Activated T-cell treated with anti-CD3 and anti-CD28 coated beads for 4 hours (primary cell): ENCODE results near the gene KLF11.
A peak's percentile ranks its signal among the peaks of the same experiment; 100 is the strongest.

ENCODE experiments used
- DNase-seq: peaks from one replicate; pipeline ENCODE4 v3.0.0-alpha.2; 2020

The KLF11 gene

GRCh38 chr2:10043256-10043905 lies at the start of gene KLF11:
Gene KLF11 (plus strand): TSS chr2:10043550. CDS start chr2:10043717, 167 bp downstream.
- peak; percentile 77 for DNase-seq

- no peak for DNase-seq
Measured at GRCh38 chr2:9994462-9994861, 48.9 kb upstream of the KLF11 start.

- no peak for DNase-seq
Measured at GRCh38 chr2:9995059-9995458, 48.3 kb upstream of the KLF11 start.

GRCh38 chr2:9996321-9996720 lies 47.0 kb upstream of the KLF11 start:
- DNase-seq = no peak

GRCh38 chr2:9997936-9998335 lies 45.4 kb upstream of the KLF11 start:
- DNase-seq = no peak

GRCh38 chr2:9998916-9999654 lies 44.3 kb upstream of the KLF11 start:
- no peak for DNase-seq

- DNase-seq = no peak
Measured at GRCh38 chr2:9999693-10000092, 43.7 kb upstream of the KLF11 start.

DNA sequence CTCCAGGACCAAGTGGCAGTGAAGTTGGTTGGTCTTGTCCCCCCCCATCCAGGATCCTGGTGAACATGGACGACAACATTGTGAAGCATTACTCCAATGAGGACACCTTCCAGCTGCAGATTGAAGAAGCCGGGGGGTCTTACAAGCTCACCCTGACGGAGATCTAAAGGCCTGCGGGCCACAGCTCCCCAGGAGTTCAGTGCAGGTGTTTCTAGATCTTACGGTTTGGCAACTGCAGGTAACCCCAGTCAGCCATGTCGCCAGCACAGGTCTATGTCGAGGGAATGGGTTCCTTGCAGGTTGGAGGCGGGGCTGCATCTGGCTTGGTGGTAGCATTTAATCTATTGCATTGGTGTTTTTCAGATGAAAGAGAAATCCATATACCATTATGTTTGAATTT lies 42.8 kb upstream of the KLF11 start:
- no peak for DNase-seq

DNA sequence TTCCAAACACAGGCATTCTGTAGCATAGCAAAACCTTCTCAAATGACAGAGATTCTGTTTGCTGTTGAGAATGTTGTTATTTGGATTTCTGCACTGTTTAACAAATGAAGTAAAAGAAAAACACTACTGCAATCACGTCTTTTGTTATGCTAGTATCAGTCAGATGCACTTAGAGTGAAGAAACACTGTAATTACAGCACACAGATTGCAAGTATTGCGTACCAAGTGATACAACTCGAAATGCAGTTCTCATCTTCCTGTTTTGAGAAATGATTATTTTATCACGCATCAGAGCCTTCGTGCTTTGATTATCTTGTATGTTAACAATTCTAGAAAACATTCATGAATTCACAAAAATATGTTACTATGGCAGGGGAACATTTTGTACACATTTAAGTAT lies 41.8 kb upstream of the KLF11 start:
- no peak for DNase-seq

GRCh38 chr2:10002109-10002508 lies 41.2 kb upstream of the KLF11 start:
- DNase-seq = no peak

DNA sequence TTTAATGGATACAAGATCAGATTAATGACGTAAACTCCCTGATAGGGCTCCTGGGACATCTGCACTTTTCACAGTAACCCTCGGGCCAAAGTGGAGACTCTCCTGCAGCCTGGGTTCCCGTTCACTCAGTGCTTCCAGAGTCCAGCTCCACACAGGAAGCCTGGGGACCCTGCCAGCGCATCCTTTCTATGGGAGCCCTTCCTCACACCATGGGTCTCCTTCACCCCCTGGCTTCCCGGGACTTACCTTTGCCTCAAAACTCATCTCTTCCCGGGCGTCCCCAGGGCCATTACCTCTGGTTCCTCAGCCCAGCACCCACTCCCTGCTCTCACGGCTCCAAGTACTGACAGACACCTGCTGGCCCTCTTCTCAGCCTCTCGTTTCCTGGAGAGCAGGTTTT lies 40.7 kb upstream of the KLF11 start:
- no peak for DNase-seq

DNA sequence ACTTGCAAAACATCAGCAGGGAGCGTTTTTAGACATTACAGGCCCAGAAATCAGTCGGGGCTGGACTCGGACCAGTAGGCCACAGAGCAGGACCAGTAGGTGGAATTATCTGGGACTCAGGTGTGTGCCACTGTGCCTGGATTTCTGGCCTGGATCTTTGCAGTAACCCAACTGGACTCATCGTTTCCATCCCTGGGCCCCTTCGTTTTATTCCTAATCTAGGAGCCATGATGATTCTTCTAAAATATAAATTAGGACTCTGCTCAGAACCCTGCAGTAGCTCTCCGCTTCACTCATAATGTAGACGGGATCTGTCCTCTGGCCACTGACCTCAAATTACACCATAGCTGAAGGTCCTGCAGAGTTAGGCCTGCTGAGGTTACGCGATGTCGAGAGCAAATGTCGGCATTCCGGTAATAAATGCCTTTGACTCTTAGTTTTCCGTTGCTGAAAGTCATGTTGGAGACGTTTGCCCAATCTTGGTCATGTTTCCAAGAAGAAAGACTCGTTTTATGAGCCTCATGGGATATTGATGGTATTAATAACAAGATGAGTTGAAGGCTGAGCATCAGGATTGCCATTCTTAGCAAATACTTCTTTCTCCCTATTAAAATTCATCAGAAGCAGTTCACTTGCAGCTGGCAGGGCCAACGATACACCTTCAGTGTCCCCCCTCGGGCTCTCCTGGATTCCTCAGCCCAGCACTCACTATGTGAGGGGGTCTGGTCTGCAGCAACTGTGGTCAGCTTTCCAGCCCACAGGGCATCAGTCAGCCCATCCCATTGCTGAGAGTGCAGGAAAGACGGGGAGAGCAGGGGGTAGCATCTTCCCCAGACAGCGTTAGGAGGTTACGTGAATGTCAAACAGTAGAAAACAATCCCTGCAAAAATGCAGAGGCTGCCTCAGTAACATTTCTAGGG lies 39.9 kb upstream of the KLF11 start:
- DNase-seq = no peak

DNA sequence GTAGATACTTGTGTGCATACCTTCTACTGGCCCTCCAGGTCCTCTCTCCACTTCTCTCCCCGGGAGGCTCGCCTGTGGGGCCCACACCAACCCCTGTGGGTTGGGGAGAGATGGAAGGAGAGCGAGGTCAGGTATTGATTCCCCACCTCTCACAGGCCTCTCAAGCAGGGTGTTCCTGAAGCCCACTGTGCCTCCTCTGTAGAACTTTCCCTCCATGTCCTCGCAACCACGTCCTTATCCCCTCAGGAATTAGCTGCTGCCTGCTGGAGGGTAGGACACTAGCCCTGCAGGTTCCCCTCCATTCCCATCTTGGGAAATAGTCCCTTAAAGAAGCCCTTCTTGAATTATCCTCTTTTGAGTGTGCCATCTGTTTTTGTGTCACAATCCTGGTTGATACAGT lies 38.9 kb upstream of the KLF11 start:
- no peak for DNase-seq

DNA sequence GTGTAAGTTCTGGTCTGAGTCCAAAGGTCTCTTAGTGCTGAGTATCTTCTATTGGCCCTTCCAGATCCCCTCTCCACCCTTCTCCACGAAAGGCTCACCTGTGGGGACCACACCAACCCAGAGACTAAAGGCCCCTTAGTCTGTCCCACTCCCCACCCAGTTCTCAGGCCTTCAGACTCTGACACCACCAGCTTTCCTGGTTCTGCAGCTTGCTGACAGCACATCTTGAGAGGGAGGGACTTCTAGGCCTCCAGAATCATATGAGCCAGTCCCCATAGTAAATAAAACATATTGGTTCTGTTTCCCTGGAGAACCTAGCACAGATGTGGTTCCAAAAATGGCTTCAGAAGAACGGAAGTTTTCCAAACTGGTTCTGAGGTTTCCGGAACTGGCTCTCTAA lies 38.5 kb upstream of the KLF11 start:
- no peak for DNase-seq

DNA sequence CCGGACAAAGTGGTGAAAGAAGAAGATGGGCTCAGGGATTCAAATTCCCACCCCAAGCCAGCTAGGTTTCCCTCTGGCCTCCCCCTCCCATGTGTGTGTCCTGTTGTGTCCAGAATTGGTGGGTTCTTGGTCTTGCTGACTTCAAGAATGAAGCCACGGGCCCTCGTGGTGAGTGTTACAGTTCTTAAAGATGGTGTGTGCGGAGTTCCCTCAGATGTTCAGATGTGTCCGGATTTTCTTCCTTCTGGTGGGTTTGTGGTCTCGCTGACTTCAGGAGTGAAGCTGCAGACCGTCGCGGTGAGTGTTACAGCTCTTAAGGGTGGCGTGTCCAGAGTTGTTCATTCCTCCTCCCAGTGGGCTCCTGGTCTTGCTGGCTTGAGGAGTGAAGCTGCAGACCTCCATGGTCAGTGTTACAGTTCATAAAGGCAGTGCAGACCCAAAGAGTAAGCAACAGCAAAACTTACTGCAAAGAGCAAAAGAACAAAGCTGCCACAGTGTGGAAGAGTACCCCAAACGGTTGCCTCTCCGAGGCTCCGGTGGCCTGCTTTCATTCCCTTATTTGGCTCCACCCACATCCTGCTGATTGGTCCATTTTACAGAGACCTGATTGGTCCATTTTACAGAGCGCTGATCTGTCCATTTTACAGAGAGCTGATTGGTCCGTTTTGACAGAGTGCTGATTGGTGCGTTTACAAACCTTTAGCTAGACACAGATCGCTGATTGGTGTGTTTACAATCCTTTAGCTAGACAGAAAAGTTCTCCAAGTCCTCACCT lies 37.7 kb upstream of the KLF11 start:
- no peak for DNase-seq

- no peak for DNase-seq
Measured at GRCh38 chr2:10006236-10007161, 36.9 kb upstream of the KLF11 start.

GRCh38 chr2:10007435-10007834 lies 35.9 kb upstream of the KLF11 start:
- DNase-seq = no peak

- DNase-seq = no peak
Measured at GRCh38 chr2:10007921-10008808, 35.2 kb upstream of the KLF11 start.

- no peak for DNase-seq
Measured at GRCh38 chr2:10008809-10009176, 34.6 kb upstream of the KLF11 start.

- no peak for DNase-seq
Measured at GRCh38 chr2:10009271-10009810, 34.0 kb upstream of the KLF11 start.
